Measurements from ENCODE around the gene LIF.

The LIF gene

DNA sequence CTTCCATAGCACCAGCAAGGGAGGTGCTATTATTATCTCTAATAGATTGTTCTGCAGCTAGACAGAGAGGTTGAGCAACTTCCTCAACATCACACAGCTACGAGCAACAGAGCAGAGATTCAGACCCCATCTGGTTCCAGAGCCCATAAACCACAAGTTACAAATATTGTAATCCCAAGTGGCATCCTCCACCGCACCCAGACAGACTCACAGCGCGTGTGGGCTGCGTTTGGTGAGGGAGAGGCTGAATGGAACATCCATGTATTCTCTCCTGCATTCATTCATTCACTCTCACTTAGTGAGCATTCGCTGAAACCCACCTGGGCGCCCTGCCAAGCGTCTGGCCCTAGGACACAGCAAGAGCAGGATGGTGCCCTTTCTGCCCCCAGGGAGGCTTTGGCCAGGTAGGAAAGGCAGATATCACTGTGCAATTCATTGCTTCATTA, 33.5 kb downstream of the LIF start:
- no peak overlapping the region for H2AFZ ChIP-seq
- no peak overlapping the region for H3K9ac ChIP-seq
- TF ChIP-seq, protein P1, sequence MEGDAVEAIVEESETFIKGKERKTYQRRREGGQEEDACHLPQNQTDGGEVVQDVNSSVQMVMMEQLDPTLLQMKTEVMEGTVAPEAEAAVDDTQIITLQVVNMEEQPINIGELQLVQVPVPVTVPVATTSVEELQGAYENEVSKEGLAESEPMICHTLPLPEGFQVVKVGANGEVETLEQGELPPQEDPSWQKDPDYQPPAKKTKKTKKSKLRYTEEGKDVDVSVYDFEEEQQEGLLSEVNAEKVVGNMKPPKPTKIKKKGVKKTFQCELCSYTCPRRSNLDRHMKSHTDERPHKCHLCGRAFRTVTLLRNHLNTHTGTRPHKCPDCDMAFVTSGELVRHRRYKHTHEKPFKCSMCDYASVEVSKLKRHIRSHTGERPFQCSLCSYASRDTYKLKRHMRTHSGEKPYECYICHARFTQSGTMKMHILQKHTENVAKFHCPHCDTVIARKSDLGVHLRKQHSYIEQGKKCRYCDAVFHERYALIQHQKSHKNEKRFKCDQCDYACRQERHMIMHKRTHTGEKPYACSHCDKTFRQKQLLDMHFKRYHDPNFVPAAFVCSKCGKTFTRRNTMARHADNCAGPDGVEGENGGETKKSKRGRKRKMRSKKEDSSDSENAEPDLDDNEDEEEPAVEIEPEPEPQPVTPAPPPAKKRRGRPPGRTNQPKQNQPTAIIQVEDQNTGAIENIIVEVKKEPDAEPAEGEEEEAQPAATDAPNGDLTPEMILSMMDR (IDR thresholded peaks at IDR 0.05) = no peak
- no peaks in the 10 kb centered on the region for H3K9me3 ChIP-seq (ENCODE audit: control insufficient read depth, low read length)
- H3K79me2 ChIP-seq = no peaks in the 10 kb centered on the region
- no peaks in the 10 kb centered on the region for H3K4me1 ChIP-seq
- H3K4me2 ChIP-seq (ENCODE audit: low read length) = no peak overlapping the region
- H3K27ac ChIP-seq = no peak overlapping the region
- no peak overlapping the region for H3K4me3 ChIP-seq (ENCODE audit: low read depth, low read length)
- H3K36me3 ChIP-seq (ENCODE audit: control insufficient read depth, insufficient read depth, low read length) = no peaks in the 10 kb centered on the region
- no peaks in the 10 kb centered on the region for H3K27me3 ChIP-seq (ENCODE audit: control insufficient read depth, insufficient read depth, low read length)

DNA sequence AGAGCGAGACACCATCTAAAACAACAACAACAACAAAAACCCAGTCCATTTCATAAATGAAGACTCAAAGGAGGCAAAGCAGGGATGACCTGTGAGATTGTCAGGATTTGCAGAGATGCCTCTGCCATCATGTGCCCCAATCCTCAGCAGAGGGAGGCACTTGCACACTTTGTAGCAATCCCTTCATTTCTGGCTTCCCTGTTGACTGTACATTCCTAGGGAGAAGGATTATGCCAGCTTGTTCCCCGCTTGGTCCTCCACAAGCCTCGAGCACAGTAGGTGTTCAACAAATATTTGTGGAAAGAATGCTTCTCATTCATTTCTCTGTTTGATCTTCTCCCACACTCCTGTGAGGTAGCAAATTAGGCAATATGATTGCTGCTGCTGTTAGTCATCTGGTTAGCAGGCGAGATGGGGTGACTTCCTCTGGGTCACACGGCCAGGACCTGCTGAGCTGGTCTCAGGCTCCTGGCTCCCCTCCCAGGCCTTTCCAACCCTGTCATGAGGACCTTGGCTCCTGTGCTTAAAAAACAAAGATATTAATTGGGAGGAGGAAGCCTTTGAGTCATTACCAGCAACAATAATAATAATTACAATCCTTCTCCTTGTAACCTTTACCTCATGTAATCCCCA, 34.1 kb downstream of the LIF start:
- no peaks in the 10 kb centered on the region for H3K9me3 ChIP-seq (ENCODE audit: control insufficient read depth, low read length)
- no peaks in the 10 kb centered on the region for H3K36me3 ChIP-seq (ENCODE audit: control insufficient read depth, insufficient read depth, low read length)
- H3K27me3 ChIP-seq (ENCODE audit: control insufficient read depth, insufficient read depth, low read length) = no peaks in the 10 kb centered on the region
- H3K4me1 ChIP-seq = no peaks in the 10 kb centered on the region
- H3K27ac ChIP-seq = no peak overlapping the region
- no peak overlapping the region for H2AFZ ChIP-seq
- H3K79me2 ChIP-seq = no peaks in the 10 kb centered on the region
- no peak overlapping the region for H3K4me3 ChIP-seq (ENCODE audit: low read depth, low read length)
- no peak overlapping the region for H3K4me2 ChIP-seq (ENCODE audit: low read length)
- TF ChIP-seq, protein P1 (IDR thresholded peaks at IDR 0.05) = no peak
- no peak overlapping the region for H3K9ac ChIP-seq

DNA sequence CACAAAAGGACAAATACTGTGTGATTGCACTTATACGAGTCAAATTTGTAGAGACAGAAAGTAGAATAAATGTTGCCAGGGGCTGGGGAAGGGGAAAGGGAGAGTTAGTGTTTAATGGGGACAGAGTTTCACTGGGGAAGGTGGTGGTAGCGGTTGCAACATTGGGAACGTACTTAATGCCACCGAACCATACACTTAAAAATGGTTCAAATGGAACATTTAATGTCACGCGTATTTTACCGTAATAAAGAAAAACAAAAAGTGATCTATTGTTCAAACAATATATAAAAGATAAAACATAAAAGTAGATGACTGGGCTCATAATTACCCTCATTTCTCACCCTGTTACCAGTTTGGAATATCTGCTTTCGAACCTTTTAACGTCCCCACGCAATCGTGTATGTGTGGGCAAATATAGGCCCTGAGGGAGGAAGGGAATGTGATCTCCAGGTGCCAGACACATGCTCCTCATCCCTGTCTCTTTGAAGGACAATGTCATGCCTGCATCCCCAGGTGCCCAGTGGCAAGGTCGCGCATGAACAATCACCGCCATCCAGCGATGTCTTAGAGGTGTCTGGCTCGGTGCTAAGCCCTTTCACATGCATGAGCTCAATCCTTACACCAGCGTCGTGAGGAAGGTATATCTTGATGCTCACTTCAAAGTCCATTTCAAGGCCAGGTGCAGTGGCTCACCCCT, 35.3 kb downstream of the LIF start:
- H3K27ac ChIP-seq = no peak overlapping the region

DNA sequence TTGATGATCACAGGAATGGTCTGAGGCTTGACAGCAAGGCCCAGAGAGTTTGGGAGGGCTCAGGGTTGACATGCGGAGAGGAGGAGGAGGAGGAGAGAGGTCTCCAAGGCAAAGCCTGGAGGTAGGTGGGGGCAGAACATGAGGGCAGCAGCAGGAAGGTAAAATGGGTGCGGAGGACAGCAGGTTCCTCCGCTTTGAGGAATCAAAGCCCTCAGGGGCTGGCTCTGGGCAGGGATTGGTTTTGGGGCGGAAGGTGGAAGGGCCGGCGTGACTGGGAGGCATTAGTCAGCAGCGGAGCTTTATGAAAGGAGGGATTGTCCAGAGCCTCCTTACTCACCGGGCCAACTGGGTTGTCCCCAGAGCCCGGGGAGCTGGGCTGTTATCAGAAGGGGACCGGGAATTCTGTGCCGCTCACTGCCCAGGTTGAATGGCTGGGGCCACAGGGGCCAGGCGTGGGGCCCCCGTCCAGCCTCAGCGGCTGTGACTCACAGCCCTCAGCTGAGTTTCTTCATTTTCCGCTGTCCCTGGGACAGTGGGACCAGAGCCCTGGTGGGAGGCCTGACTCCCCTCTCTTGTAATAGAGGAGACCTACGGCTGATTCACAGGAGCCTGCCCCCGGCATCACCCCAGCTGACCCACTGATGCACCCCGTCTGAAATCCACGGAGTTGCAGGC, 36.2 kb downstream of the LIF start:
- no peaks in the 10 kb centered on the region for H3K79me2 ChIP-seq
- no peaks in the 10 kb centered on the region for H3K36me3 ChIP-seq (ENCODE audit: control insufficient read depth, insufficient read depth, low read length)
- H3K9me3 ChIP-seq (ENCODE audit: control insufficient read depth, low read length) = no peaks in the 10 kb centered on the region
- no peak overlapping the region for H3K4me2 ChIP-seq (ENCODE audit: low read length)
- TF ChIP-seq, protein P1 (IDR thresholded peaks at IDR 0.05) = no peak
- H3K27ac ChIP-seq = no peak overlapping the region
- H2AFZ ChIP-seq = no peak overlapping the region
- H3K4me3 ChIP-seq (ENCODE audit: low read depth, low read length) = no peak overlapping the region
- no peaks in the 10 kb centered on the region for H3K27me3 ChIP-seq (ENCODE audit: control insufficient read depth, insufficient read depth, low read length)
- H3K4me1 ChIP-seq = no peaks in the 10 kb centered on the region
- H3K9ac ChIP-seq = no peak overlapping the region

More for the DNA sequence above, 35.3 kb downstream of the LIF start:
- Histone ChIP-seq H3K27me3 (ENCODE audit: control insufficient read depth, insufficient read depth, low read length) (no peaks in the 10 kb centered on the region), H3K4me1 (no peaks in the 10 kb centered on the region), H3K9me3 (ENCODE audit: control insufficient read depth, low read length) (no peaks in the 10 kb centered on the region), H3K4me2 (ENCODE audit: low read length) (no peak overlapping the region), H3K9ac (no peak overlapping the region), H2AFZ (no peak overlapping the region), H3K79me2 (no peaks in the 10 kb centered on the region), H3K4me3 (ENCODE audit: low read depth, low read length) (no peak overlapping the region), H3K36me3 (ENCODE audit: control insufficient read depth, insufficient read depth, low read length) (no peaks in the 10 kb centered on the region)
- TF ChIP-seq, protein P1 (IDR thresholded peaks at IDR 0.05) = no peak

Data from parathyroid adenoma (tissue), 2 donors.